ENCODE measurements around the gene CISH.

- TF ChIP-seq YY1 (IDR thresholded peaks at IDR 0.05; ENCODE audit: insufficient read depth, insufficient read length), result no peak
- TF ChIP-seq ZNF274 (IDR thresholded peaks at IDR 0.05; ENCODE audit: low read depth, low read length), result no peak
- no peak for TF ChIP-seq SUZ12 (IDR thresholded peaks at IDR 0.05; ENCODE audit: extremely low read depth, insufficient read depth, insufficient read length)
These were observed 4.1 kb downstream of the CISH start for GRCh38 chr3:50607271-50608091.
